Measurements from ENCODE around the gene INO80C.

The INO80C gene

GRCh38 chr18:35418610-35419009, 79.2 kb downstream of the INO80C start:
- no peak for DNase-seq
